ENCODE measurements around the gene NAA15. TPM values are rescaled to one million over a fixed set of nuclear protein-coding genes. Genes with fewer than 3 reads are reported as not detected.
"Not testable (repeated sequence)": the region's sequence is repeated elsewhere in the genome, so short reads cannot be mapped to it uniquely, and the experiment has no call there.

The NAA15 gene
- total RNA-seq, 4 donors from 2014 or later = 17.5 to 28.5 (median 20.5) TPM

- 90 to 91% methylated on average over 2 of the region's 2 CpGs for WGBS, 2 donors
- DNase-seq (ENCODE audit: low spot score in 2 of 2) = no peak
- TF ChIP-seq, protein P1, sequence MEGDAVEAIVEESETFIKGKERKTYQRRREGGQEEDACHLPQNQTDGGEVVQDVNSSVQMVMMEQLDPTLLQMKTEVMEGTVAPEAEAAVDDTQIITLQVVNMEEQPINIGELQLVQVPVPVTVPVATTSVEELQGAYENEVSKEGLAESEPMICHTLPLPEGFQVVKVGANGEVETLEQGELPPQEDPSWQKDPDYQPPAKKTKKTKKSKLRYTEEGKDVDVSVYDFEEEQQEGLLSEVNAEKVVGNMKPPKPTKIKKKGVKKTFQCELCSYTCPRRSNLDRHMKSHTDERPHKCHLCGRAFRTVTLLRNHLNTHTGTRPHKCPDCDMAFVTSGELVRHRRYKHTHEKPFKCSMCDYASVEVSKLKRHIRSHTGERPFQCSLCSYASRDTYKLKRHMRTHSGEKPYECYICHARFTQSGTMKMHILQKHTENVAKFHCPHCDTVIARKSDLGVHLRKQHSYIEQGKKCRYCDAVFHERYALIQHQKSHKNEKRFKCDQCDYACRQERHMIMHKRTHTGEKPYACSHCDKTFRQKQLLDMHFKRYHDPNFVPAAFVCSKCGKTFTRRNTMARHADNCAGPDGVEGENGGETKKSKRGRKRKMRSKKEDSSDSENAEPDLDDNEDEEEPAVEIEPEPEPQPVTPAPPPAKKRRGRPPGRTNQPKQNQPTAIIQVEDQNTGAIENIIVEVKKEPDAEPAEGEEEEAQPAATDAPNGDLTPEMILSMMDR (IDR thresholded peaks at IDR 0.05) = no peak
- no peak for TF ChIP-seq POLR2A (IDR thresholded peaks at IDR 0.05)
- intact Hi-C loops (cut with DNase I; ENCODE audit: low total_unique reads) = no loop called here
- no peak overlapping the region for H3K4me3 ChIP-seq (ENCODE audit: low read depth, poor library complexity, severe bottlenecking)
Measured at GRCh38 chr4:139438141-139438540, 136.8 kb downstream of the NAA15 start.

DNA sequence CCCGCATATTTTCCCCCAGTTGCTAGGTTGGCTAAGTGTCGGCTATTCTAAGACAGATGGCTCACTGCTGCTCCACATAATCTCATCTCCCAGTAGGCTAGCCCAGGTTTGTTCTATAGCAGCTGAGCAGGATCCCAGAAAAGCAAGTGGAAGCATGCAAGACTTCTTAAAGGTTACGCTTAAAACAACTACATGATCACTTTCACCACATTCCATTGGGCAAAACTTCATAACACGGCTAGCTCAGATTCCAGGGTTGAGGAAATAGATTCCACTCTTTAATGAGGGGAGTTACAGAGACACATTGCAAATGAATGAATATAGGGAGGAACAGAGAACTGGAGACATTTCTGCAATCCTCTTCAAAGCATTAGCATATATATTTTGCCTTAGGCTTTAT lies 139.7 kb downstream of the NAA15 start:
- TF ChIP-seq, protein P1 (IDR thresholded peaks at IDR 0.05) = no peak
- TF ChIP-seq POLR2A (IDR thresholded peaks at IDR 0.05) = no peak
- WGBS, 2 donors = 61 to 68% methylated on average over 4 of the region's 4 CpGs
- DNase-seq (ENCODE audit: low spot score in 2 of 2) = no peak
- no peak overlapping the region for H3K4me3 ChIP-seq (ENCODE audit: low read depth, poor library complexity, severe bottlenecking)
- intact Hi-C loops (cut with DNase I; ENCODE audit: low total_unique reads) = no loop called here

GRCh38 chr4:139443661-139444060 lies 142.4 kb downstream of the NAA15 start:
- H3K4me3 ChIP-seq (ENCODE audit: low read depth, poor library complexity, severe bottlenecking) = no peak overlapping the region
- no peak for TF ChIP-seq POLR2A (IDR thresholded peaks at IDR 0.05)
- TF ChIP-seq, protein P1 (IDR thresholded peaks at IDR 0.05) = no peak
- no peak for DNase-seq (ENCODE audit: low spot score in 2 of 2)
- WGBS, 2 donors = 94 to 96% methylated on average over 7 of the region's 7 CpGs
- intact Hi-C loops (cut with DNase I; ENCODE audit: low total_unique reads) = no loop called here

DNA sequence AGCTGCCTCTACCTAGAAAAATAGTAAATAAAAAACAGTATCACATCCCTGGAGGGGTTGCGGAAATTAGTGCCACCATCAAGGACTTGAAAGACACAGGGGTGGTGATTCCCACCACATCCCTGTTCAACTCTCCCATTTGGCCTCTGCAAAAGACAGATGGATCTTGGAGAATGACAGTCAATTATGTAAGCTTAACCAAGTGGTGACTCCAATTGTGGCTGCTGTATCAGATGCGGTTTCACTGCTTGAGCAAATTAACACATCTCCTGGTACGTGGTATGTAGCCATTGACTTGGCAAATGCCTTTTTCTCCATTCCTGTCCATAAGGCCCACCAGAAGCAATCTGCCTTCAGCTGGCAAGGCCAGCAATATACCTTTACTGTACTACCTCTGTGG lies 143.6 kb downstream of the NAA15 start:
- intact Hi-C loops (cut with DNase I; ENCODE audit: low total_unique reads); DNase-seq (ENCODE audit: low spot score in 2 of 2); H3K4me3 ChIP-seq (ENCODE audit: low read depth, poor library complexity, severe bottlenecking): not testable (repeated sequence)
- 67 to 90% methylated on average over 3 of the region's 3 CpGs for WGBS, 2 donors

- DNase-seq (ENCODE audit: low spot score in 2 of 2); H3K4me3 ChIP-seq (ENCODE audit: low read depth, poor library complexity, severe bottlenecking); intact Hi-C loops (cut with DNase I; ENCODE audit: low total_unique reads): not testable (repeated sequence)
- WGBS, 2 donors = 88 to 95% methylated on average over 4 of the region's 4 CpGs
Measured at GRCh38 chr4:139447078-139447477, 145.8 kb downstream of the NAA15 start.

DNA sequence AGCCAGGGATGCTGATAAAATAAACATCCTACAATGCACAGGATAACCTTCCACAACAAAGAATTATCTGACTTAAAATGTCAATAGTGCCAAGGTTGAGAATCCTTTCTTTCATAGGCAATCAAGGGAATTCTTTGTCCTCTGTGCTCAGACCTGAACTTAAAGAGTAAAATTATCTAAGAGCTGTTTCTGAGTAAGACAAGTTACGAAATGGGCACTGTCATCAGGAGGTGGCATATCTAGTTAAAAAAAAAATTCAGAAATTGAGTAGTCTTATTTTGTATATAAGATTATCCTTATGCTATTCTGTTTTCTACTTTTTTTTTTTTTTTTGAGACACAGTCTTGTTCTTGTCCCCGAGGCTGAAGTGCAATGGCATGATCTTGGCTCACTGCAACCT lies 149.3 kb downstream of the NAA15 start:
- TF ChIP-seq POLR2A (IDR thresholded peaks at IDR 0.05) = no peak
- TF ChIP-seq, protein P1 (IDR thresholded peaks at IDR 0.05) = no peak
- intact Hi-C loops (cut with DNase I; ENCODE audit: low total_unique reads) = no loop called here
- DNase-seq (ENCODE audit: low spot score in 2 of 2) = no peak
- no peak overlapping the region for H3K4me3 ChIP-seq (ENCODE audit: low read depth, poor library complexity, severe bottlenecking)
- 95 to 96% methylated on average over 2 of the region's 2 CpGs for WGBS, 2 donors

DNA sequence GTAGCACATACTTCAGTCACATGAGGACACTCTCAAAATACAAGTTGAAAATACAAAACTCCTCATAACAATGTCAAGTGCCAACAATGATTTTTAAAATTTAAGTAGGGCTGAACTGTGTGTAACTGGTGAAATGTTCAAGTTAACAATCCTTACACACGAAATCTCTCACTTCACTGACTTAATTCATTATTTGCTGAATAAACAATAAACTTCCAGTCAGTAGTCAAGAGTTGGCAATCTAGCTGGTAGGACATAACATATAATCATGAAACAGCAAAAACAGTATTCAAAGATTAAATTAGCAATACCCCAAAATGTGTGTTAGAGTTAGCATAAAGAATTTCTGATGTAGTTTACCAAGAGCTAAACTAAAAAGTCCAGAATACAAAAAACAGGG lies 150.7 kb downstream of the NAA15 start:
- no peak overlapping the region for H3K4me3 ChIP-seq (ENCODE audit: low read depth, poor library complexity, severe bottlenecking)
- intact Hi-C loops (cut with DNase I; ENCODE audit: low total_unique reads) = no loop called here
- no peak for TF ChIP-seq POLR2A (IDR thresholded peaks at IDR 0.05)
- TF ChIP-seq, protein P1 (IDR thresholded peaks at IDR 0.05) = no peak
- WGBS, 2 donors = 80 to 95% methylated on average over 1 of the region's 1 CpG
- no peak for DNase-seq (ENCODE audit: low spot score in 2 of 2)

Measured in lower leg skin (tissue), 4 donors.